Skeletal muscle tissue (tissue), 4 donors: ENCODE data around the gene NUDT22. TPM values are rescaled to one million over a fixed set of nuclear protein-coding genes. Genes with fewer than 3 reads are reported as not detected.

Experiments used
- H3K27ac ChIP-seq: one replicate; pipeline ENCODE4 v1.7.0; 2013; ENCODE audit warnings: mild to moderate bottlenecking, low read depth, low read length, inconsistent platforms
- H3K27me3 ChIP-seq, 3 donors: one replicate each; pipeline ENCODE4 v1.7.0; 2013; ENCODE audit warnings: low read length in 3 of 3; ENCODE audit not compliant: control insufficient read depth in 3 of 3, insufficient read depth in 3 of 3
- H3K36me3 ChIP-seq, 3 donors: one replicate each; pipeline ENCODE4 v1.7.0; 2013; ENCODE audit warnings: low read length in 3 of 3; ENCODE audit not compliant: control insufficient read depth in 3 of 3, insufficient read depth in 3 of 3
- H3K4me1 ChIP-seq, 3 donors: one replicate each; pipeline ENCODE4 v1.7.0; 2013; ENCODE audit warnings: low read length in 3 of 3, mild to moderate bottlenecking in 3 of 3; ENCODE audit not compliant: control insufficient read depth in 3 of 3, insufficient read depth in 3 of 3
- H3K4me3 ChIP-seq, 3 donors: one replicate each; pipeline ENCODE4 v1.7.0; 2013; ENCODE audit warnings: low read length in 3 of 3
- H3K9ac ChIP-seq, 3 donors: one replicate each; pipeline ENCODE4 v1.7.0; 2013; ENCODE audit warnings: low read length in 3 of 3, mild to moderate bottlenecking in 3 of 3, moderate library complexity in 2 of 3, low read depth in 1 of 3
- H3K9me3 ChIP-seq, 3 donors: one replicate each; pipeline ENCODE4 v1.7.0; 2013; ENCODE audit warnings: low read length in 3 of 3; ENCODE audit not compliant: control insufficient read depth in 3 of 3
- total RNA-seq: library from RNA; depleted of rRNA; stranded (reverse); fragments of >200 nt; gene quantifications from one replicate; pipeline ENCODE4 v1.2.3, GENCODE V29; 2014
- donor health status: Osteomylitis.

The NUDT22 gene
- total RNA-seq, 1 donor from 2014 or later: 17.2 TPM

GRCh38 chr11:64185693-64186491 is 40.2 kb upstream of the NUDT22 start, which contains the start of gene STIP1:
TSS of gene STIP1 (plus strand) at chr11:64186171. CDS start at chr11:64186262, 91 bp downstream.
- peak within 1 kb of the TSS; percentile 92 for H3K27ac ChIP-seq
- peaks cover 30 to 45% (median 37%) of the 10 kb centered on the region in 3 donors for H3K4me1 ChIP-seq
- no peaks in the 10 kb centered on the region for H3K27me3 ChIP-seq
- H3K9me3 ChIP-seq: no peaks in the 10 kb centered on the region
- H3K4me3 ChIP-seq: peak within 1 kb of the TSS; percentile 75 to 92 (median 90)
- peaks cover 0 to 4% (median 0%) of the 10 kb centered on the region in 3 donors for H3K36me3 ChIP-seq
- H3K9ac ChIP-seq: peak within 1 kb of the TSS; percentile 78 to 93 (median 90)

GRCh38 chr11:64186492-64187165 is 39.4 kb upstream of the NUDT22 start:
- no peak overlapping the region for H3K27ac ChIP-seq
- H3K27me3 ChIP-seq: no peaks in the 10 kb centered on the region
- H3K9me3 ChIP-seq: no peaks in the 10 kb centered on the region
- peaks cover 23 to 37% (median 32%) of the 10 kb centered on the region in 3 donors for H3K4me1 ChIP-seq
- H3K4me3 ChIP-seq: no peak overlapping the region
- H3K9ac ChIP-seq: no peak overlapping the region
- peaks cover 0 to 4% (median 0%) of the 10 kb centered on the region in 3 donors for H3K36me3 ChIP-seq

- H3K27ac ChIP-seq: no peak overlapping the region
- peaks cover 44 to 54% (median 47%) of the 10 kb centered on the region in 3 donors for H3K36me3 ChIP-seq
- no peak overlapping the region for H3K4me3 ChIP-seq
- H3K4me1 ChIP-seq: peaks cover 0 to 3% (median 0%) of the 10 kb centered on the region in 3 donors
- H3K9me3 ChIP-seq: no peaks in the 10 kb centered on the region
- no peak overlapping the region for H3K9ac ChIP-seq
- no peaks in the 10 kb centered on the region for H3K27me3 ChIP-seq
Observed at GRCh38 chr11:64192434-64192833, 33.6 kb upstream of the NUDT22 start.

GRCh38 chr11:64196626-64197025 is 29.4 kb upstream of the NUDT22 start:
- Histone ChIP-seq H3K27ac (no peak overlapping the region), H3K4me3 (no peak overlapping the region), H3K4me1 (no peaks in the 10 kb centered on the region), H3K9me3 (no peaks in the 10 kb centered on the region), H3K36me3 (peaks cover 71 to 83% (median 77%) of the 10 kb centered on the region in 3 donors), H3K27me3 (no peaks in the 10 kb centered on the region), H3K9ac (no peak overlapping the region)

DNA sequence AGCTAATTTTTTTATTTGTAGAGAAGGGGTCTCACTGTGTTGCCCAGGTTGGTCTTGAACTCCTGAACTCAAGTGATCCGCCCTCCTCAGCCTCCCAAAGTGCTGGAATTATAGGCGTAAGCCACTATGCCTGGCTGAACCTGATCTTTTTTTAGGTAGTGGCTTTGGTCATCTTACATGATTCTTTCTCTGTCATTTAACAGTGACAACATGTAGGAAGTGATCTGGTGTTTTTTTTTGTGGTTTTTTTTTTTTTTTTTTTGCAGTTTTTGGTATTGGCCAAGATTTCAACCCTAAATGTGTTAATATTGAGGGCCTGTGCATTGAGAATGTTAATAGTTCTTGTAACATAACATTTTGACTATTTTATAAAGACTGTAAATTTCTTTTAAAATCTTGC is 27.6 kb upstream of the NUDT22 start:
- no peak overlapping the region for H3K9ac ChIP-seq
- H3K4me3 ChIP-seq: no peak overlapping the region
- no peaks in the 10 kb centered on the region for H3K9me3 ChIP-seq
- H3K36me3 ChIP-seq: peaks cover 76 to 85% (median 84%) of the 10 kb centered on the region in 3 donors
- no peaks in the 10 kb centered on the region for H3K27me3 ChIP-seq
- peaks cover 2 to 8% (median 6%) of the 10 kb centered on the region in 3 donors for H3K4me1 ChIP-seq
- H3K27ac ChIP-seq: no peak overlapping the region

GRCh38 chr11:64201543-64201942 is 24.5 kb upstream of the NUDT22 start:
- Histone ChIP-seq H3K9me3 (no peaks in the 10 kb centered on the region), H3K4me3 (no peak overlapping the region), H3K27ac (no peak overlapping the region), H3K4me1 (peaks cover 12 to 25% (median 25%) of the 10 kb centered on the region in 3 donors), H3K36me3 (peaks cover 59 to 69% (median 67%) of the 10 kb centered on the region in 3 donors), H3K27me3 (no peaks in the 10 kb centered on the region), H3K9ac (no peak overlapping the region)

DNA sequence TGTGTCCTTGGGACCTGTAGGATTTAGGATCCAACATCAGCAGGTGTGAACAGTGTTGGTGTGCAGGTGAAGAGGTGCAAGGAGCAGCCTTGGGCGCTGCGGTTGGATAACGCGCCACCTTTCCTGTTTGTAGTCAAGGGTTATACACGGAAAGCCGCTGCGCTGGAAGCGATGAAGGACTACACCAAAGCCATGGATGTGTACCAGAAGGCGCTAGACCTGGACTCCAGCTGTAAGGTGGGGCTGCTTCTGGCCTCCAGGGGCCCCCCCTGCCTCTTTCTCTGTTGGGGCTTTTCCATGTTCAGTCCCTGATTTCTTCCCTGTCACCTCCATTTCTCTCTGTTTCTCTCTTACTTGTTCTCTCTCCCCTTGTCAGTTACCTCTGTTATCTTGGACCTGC is 23.1 kb upstream of the NUDT22 start:
- peak overlapping the region in 1 of 3 donors; percentile 0 for H3K9ac ChIP-seq
- no peaks in the 10 kb centered on the region for H3K9me3 ChIP-seq
- no peaks in the 10 kb centered on the region for H3K27me3 ChIP-seq

GRCh38 chr11:64203421-64204079 is 22.5 kb upstream of the NUDT22 start:
- no peaks in the 10 kb centered on the region for H3K9me3 ChIP-seq
- H3K27ac ChIP-seq: no peak overlapping the region
- no peak overlapping the region for H3K9ac ChIP-seq
- peaks cover 41 to 52% (median 51%) of the 10 kb centered on the region in 3 donors for H3K36me3 ChIP-seq
- no peaks in the 10 kb centered on the region for H3K27me3 ChIP-seq
- H3K4me3 ChIP-seq: no peak overlapping the region
- H3K4me1 ChIP-seq: peaks cover 17 to 41% (median 32%) of the 10 kb centered on the region in 3 donors

More for the DNA sequence above, 23.1 kb upstream of the NUDT22 start:
- Histone ChIP-seq H3K27ac (no peak overlapping the region), H3K4me1 (peaks cover 17 to 38% (median 31%) of the 10 kb centered on the region in 3 donors), H3K4me3 (no peak overlapping the region), H3K36me3 (peaks cover 44 to 57% (median 57%) of the 10 kb centered on the region in 3 donors)

DNA sequence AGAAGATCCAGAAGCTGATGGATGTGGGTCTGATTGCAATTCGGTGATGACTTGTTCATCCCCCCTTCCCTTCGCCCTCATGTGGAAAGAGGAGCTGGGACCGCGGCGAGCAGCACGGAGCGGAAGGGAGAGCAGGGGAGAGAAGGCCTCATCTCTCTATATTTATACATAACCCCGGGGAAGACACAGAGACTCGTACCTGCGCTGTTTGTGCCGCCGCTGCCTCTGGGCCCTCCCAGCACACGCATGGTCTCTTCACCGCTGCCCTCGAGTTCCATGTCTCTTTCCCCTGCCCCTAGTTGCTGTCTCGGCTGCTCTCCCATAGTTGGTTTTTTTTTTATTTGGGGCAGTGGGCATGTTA is 22.0 kb upstream of the NUDT22 start:
- peaks cover 17 to 43% (median 37%) of the 10 kb centered on the region in 3 donors for H3K4me1 ChIP-seq
- peak overlapping the region in 1 of 3 donors; percentile 8 for H3K9ac ChIP-seq
- H3K9me3 ChIP-seq: no peaks in the 10 kb centered on the region
- H3K27me3 ChIP-seq: no peaks in the 10 kb centered on the region
- H3K36me3 ChIP-seq: peaks cover 41 to 49% (median 49%) of the 10 kb centered on the region in 3 donors
- H3K27ac ChIP-seq: no peak overlapping the region
- no peak overlapping the region for H3K4me3 ChIP-seq
